Hematopoietic multipotent progenitor cell treated with erythropoietin and hydrocortisone succinate and interleukin-3 and kit ligand, for 15 days (in vitro differentiated cells): ENCODE data around the gene MALAT1.

Experiments used
- DNase-seq: peaks from one replicate; pipeline ENCODE4 v3.0.0-alpha.2; 2015; ENCODE audit warnings: low spot score

The MALAT1 gene

DNA sequence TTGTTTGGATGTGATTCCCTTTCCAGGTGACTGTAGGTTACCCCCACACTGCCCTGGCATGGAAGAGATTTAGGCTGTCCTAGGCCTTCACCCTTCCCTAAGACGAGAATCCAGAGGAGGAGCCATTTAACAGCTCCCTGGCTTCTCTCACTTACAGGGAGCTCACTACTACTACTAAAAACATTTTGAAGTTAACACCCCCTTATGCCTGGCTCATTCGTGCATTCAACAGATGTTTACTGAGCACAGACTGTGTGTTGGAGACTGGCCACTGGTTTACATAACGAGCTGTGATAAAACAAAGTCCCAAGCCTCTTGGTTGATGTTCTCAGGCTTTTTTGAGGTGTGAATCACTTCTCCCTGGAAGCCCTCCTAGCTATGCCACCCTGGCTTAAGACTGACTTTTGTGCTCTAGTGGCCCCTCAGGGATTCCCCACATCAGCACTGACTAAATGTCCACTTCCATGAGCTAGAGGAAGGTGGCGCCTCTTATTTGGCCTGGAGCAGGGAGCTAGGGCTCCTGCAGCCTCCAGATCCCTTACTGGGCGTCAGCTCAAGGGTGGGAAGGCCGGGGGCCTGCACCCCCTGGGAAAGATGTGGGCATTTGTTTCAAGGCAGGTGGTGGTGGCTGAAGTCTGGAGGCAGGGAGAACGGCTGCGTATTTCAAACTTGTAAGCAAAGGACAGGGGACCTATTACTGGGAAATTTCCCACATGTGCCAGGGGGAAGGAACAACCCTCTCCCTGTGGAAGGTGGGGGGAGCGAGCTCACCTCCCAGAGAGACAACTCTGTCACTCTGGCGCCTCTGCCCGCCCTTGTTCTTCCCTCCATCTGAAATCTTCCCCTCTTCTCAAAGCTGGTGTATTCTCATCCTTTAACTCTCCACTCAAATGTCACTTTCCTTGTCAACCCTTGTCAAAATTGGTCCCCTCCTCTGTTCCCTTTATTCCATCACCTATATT is 19.4 kb upstream of the MALAT1 start:
- DNase-seq, result no peak

DNA sequence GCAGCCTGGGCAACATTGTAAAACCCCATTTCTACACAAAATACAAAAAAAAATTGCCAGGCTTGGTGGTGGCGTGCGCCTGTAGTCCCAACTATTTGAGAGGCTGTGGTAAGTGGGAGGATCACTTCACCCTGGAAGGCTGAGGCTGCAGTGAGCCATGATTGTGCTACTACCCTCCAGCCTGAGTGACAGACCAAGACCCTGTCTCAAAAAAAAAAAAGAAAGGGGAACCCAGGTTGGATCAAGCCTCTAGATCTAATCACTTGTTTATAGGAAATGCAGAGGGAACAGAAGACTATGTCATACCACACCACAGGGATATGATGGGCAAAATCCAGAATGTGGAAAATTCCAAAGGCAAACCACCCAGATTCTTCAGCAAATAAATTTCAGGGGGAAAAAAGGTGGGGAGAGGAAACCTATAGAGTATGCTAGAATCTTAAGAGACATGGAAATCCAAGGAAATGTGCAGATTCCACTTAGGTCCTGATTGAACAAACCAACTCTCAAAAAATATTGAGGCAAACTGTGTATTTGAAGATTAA is 16.5 kb upstream of the MALAT1 start:
- DNase-seq, result no peak

GRCh38 chr11:65485920-65486219 is 13.0 kb upstream of the MALAT1 start:
- no peak for DNase-seq

- no peak for DNase-seq
Observed at GRCh38 chr11:65486570-65487466, 12.0 kb upstream of the MALAT1 start.

- peak; percentile 77 for DNase-seq
Observed at GRCh38 chr11:65487467-65488272, 11.2 kb upstream of the MALAT1 start.

DNA sequence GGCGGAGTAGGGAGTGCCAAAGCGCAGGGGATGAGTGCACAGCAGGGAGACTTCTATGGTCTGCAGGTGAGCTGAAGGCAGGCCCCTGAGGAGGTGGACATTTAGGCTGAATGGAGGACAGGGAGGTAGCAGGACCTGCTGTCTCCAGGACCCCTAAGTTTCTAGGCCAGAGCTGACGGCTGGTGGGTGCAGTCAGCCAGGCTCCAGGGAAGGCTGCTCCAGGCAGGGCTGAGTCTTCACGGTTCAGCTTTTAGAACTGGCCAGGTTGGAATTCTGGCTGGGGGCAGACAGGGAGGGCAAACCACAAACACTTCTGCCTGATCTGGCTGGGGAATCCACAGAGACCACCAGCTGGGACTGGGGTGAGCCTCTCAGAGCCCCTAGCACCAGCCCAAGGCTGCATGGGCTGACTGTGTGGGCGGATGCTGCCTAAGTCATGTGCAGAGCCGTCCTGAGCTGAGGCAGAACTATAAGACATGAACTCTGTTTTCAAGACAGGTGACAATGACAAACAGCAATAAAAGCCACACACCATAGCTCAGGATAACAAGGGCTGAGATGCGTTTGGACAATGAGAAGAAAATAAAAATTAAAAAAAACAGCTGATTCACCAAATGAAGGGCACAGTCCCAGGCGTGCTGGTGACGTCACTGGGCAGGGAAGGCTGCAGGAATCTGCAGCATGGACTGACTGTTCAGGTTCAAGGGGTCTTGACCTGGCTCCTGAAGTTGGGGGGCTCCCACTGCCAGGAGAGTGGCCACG is 10.4 kb upstream of the MALAT1 start:
- DNase-seq, result no peak

GRCh38 chr11:65489035-65489705 is 9.7 kb upstream of the MALAT1 start:
- DNase-seq, result no peak

DNA sequence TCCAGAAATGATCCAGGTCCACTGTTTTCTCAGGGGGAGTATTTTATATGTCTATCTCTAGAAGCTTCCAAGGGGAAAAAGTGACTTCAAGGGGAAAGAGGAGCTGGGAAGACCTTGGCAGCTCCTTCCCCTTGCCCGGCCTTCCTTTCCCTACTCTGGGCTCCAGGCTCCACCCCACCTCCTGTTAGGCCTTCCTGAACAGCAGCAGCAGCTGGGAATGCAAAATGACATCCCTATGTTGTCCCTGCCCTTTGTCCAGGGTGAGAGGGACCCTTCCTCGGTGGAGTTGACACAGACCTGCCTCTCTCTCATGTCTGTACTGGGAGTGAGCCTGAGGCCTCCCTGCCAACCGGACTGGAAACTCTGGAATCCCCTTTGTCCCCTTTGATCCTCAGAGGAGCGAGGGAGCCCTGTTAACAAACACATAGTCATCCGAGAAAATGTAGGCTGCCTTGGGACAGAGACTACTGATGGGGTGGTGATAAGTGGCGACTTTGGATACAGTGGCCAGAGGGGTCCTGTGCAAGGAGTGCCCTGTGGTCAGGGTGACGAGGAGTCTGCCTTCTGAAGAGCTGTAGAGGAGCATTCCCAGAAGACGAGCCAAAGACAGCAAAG is 9.0 kb upstream of the MALAT1 start:
- DNase-seq, result no peak

- no peak for DNase-seq
Observed at GRCh38 chr11:65491163-65491465, 7.7 kb upstream of the MALAT1 start.

DNA sequence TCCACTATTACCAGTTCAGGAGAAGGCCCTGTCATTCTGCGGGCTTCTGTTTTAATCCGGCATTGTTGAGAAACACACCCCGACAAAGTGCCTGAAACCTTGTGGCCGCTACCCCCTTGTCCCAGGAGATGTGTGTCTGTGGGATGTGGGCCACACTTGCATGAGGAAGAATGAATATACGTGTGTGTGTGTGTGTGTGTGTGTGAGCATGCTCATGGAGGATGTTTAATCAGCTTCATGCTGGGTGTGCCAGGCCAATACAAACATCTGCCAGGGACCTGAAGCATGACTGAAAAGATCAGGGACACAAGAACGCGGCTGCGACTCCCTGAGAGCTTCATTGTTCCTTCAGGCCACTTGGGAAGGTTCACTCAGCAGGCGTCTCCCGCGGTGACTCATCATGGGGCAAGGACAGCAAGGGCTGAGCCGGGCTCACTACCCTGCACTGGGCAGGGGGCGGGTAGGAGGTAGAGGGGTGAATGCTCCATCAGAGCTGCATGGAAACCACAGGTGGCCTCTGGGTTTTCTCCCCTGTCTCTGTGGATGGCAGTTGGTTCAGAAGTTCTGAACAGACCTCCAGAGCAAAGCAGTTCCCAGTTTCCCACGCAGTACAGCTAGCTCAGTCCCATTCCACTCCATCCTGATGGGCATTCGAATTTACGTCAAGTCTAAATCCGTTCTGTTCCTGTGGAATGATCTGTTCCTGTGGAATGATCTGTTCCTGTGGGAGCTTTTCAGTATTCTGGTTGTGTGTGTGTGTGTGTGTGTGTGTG is 7.0 kb upstream of the MALAT1 start:
- DNase-seq, result peak; percentile 58

DNA sequence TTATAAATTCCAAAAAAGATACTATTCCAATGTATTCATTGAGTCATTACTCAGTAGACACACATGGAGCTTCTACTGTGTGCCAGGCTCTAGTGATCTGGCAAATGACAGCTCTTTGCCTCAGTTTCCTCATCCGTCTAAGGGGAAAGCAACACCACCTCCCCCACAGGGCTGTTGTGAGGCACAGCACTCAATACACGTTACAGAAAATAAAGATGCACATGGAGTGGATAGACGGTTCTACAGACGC is 6.5 kb upstream of the MALAT1 start:
- DNase-seq, result no peak

GRCh38 chr11:65492637-65493366 is 6.0 kb upstream of the MALAT1 start:
- DNase-seq, result peak; percentile 74

DNA sequence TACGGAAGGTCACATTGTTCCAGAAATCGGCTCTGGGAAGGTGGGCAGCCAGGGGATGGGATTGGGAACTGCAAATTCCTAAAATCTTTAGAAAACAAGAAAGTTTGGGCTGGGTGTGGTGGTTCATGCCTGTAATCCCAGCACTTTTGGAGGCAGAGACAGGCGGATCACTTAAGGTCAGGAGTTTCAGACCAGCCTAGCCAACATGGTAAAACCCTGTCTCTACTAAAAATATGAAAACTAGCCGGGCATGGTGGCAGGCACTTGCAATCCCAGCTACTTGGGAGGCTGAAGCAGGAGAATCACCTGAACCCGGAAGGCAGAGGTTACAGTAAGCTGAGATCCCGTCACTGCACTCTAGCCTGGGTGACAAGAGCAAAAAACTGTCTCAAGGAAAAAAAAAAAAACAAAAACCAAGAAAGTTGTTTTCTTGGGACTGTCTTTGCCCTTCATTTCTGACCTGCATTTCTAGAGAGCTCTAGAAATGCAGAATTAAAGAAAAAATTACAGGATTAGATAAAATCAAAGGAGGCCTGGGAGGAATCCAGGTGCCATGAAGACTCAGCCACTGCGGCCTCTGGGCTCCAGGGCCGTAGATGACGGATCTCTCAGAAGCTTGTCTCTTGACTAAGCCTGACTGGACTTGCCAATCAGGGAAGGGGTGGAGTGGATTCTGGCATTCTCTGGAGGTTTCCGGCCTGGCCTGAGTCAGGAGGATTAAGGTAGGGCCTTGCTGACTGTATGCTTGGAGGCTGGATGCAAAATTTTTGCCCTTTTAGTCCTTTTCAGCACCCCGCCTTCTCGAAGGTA is 5.3 kb upstream of the MALAT1 start:
- DNase-seq, result no peak

GRCh38 chr11:65496304-65497140 is 2.3 kb upstream of the MALAT1 start:
- DNase-seq, result peak; percentile 69

- peak; percentile 99 for DNase-seq
Observed at GRCh38 chr11:65497141-65498041, 1.5 kb upstream of the MALAT1 start.

DNA sequence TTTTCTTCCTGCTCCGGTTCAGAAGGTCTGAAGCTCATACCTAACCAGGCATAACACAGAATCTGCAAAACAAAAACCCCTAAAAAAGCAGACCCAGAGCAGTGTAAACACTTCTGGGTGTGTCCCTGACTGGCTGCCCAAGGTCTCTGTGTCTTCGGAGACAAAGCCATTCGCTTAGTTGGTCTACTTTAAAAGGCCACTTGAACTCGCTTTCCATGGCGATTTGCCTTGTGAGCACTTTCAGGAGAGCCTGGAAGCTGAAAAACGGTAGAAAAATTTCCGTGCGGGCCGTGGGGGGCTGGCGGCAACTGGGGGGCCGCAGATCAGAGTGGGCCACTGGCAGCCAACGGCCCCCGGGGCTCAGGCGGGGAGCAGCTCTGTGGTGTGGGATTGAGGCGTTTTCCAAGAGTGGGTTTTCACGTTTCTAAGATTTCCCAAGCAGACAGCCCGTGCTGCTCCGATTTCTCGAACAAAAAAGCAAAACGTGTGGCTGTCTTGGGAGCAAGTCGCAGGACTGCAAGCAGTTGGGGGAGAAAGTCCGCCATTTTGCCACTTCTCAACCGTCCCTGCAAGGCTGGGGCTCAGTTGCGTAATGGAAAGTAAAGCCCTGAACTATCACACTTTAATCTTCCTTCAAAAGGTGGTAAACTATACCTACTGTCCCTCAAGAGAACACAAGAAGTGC is 661 bp upstream of the MALAT1 start:
- peak; percentile 83 for DNase-seq
